Measurements from ENCODE around the gene AGMO.

AGMO gene

GRCh38 chr7:15452670-15453069, 109.1 kb downstream of the AGMO start:
- DNase-seq = no peak

DNA sequence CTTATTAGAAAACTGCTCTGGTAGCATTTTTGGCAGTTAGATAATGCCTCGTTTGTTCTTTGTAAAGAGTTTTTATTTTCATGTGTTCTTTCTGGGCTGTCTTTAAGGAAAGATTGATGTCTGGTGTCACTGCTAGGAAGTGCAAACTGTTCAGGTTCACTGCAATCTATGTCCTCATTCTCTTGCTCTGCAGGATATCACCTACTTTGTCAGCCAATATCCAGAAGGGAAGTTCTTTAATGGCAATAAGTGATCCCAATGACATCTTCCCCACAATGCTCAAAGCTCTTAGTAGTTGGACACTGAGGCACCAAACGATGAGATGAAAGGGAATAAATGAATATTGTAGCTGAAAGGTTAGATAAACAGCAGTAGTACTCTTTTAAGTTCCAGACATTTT, 115.1 kb downstream of the AGMO start:
- DNase-seq = no peak

- no peak for DNase-seq
Observed at GRCh38 chr7:15446280-15446679, 115.5 kb downstream of the AGMO start.

- no peak for DNase-seq
Observed at GRCh38 chr7:15441915-15442314, 119.9 kb downstream of the AGMO start.

DNA sequence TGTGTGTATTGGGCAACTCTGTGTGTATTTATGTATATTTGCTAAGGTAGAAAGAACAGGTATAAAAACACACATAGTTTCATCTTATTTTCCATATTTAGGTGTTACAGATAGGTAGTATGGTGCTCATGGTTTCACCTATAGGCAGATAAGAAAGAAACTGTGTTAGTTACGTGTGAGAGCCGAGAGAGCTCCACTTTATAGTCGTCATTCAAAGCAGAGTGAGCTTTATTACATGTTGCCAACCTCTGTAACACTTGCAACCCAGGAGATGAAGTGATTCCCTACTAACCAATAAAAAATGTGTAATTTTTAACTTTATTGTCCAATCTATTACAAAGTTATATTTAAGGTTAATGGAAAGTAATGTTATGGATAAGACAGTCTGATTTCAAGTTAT, 121.3 kb downstream of the AGMO start:
- DNase-seq = no peak

DNA sequence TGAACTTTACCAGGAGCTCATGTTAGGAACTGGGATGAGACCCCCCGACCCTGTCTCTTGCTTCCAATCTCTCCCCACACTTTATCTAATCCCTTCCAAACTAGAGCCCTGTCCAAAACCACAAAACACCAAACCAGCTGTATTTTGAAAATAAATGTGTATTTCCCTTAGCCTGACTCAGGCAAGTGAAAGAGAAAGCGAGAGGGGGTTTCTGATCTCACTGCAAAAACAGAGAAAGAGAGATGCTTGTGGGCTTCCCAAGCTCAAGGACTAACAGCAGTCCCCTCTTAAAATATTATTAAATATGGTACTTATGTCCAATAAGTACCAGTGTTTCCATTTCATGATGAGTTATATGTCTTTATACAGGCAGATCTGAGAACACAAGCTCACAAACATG, 122.0 kb downstream of the AGMO start:
- no peak for DNase-seq

GRCh38 chr7:15433151-15433550, 128.7 kb downstream of the AGMO start:
- DNase-seq = no peak

DNA sequence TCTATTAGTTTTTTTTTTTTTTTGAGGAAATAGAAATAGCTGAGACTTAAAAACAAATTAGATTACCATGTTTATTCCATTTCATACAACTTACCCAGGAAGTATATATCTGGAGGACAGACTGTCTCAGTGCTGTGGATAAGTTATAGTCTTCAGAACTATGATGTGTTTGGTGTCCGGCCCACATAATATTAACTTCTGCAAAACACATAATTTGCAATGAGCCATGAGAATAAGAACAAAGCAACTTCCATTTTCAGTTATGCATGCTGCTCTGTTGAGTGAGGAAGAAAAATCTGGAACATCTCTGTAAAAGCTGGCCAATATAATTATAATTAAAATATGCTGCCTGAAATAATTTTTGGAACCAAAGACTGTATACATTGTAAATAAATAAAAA, 130.9 kb downstream of the AGMO start:
- no peak for DNase-seq

GRCh38 chr7:15430191-15430590, 131.6 kb downstream of the AGMO start:
- DNase-seq = no peak

- DNase-seq = no peak
Observed at GRCh38 chr7:15424468-15424867, 137.3 kb downstream of the AGMO start.

DNA sequence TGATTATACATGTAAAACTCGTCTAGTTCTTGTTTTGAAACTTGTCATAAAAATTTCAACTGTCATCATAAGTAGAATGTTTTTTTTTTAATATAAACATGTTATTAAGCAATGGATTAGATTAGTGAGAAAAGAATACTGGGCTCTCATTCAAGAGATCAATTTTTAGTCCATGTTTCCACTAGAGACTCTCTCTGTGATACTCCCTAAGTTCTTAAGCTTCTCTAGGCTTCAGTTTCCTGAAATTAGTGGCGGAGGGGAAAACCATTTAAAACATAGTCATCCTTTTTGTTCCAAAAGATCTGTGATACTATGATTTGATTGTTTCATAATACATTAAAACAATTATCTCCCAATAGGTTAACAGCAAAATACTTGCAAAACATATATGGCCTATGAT, 142.2 kb downstream of the AGMO start:
- no peak for DNase-seq

GRCh38 chr7:15418264-15418663, 143.6 kb downstream of the AGMO start:
- no peak for DNase-seq

- DNase-seq = no peak
Observed at GRCh38 chr7:15417341-15417988, 144.3 kb downstream of the AGMO start.

DNA sequence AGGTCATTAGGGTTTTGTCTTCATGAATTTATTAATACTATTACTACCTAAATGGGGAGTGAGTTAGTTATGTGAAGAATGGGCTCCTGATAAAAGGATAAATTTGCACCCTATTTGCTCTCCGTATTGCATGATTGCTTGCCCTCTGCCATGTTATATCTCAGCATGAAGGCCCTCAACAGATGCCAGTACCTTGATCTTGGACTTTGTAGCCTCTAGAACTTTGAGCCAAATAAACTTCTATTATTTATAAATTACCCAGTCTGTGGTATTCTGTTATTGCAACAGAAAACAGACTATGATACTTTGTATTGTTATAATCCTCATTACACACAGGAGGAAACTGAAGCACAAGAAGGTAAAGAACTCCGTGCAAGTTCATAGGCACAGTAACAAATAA, 150.8 kb downstream of the AGMO start:
- DNase-seq = no peak

DNA sequence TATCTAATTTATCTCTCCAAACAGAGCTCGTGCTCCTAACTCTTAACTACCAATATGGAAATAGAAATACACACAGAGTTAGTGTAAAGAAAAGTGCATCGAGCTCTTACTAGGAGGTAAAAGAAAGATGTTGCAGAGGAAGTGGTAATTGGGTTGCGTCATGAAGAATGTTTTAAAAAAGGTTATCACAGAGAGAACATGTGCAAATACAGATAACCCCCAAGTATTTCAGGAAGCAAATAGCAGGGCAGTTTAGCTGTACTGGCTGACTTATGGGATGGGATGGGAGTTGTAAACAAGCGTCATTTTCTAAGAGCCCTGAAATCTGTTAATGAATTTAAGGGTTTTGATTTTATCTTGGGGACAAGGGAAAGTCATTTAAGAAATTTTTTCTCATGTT, 153.9 kb downstream of the AGMO start:
- no peak for DNase-seq

DNA sequence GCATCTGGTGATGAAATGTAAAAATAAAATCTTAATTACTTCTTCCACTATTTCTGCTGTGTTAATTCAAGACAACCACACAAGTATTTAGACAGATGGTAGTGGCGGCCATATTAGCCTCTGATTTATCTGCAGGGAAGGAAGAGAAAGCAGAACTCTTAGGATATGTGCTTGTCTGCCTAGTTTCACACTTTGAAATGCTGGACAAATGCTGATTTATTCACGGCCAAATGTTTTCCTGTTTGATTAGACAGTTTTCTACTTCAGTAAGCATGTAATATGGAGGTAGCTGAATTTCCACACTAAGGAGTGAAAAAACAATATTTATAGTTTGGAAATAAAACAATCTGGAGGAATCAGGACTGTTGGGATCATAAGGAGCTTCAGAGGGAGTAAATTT, 158.1 kb downstream of the AGMO start:
- no peak for DNase-seq

GRCh38 chr7:15403315-15403714, 158.5 kb downstream of the AGMO start:
- DNase-seq = no peak

- no peak for DNase-seq
Observed at GRCh38 chr7:15402436-15403136, 159.2 kb downstream of the AGMO start.

GRCh38 chr7:15400440-15400839, 161.4 kb downstream of the AGMO start:
- no peak for DNase-seq

GRCh38 chr7:15399441-15399840, 162.4 kb downstream of the AGMO start:
- DNase-seq = no peak

GRCh38 chr7:15397922-15398760, 163.7 kb downstream of the AGMO start:
- DNase-seq = no peak

DNA sequence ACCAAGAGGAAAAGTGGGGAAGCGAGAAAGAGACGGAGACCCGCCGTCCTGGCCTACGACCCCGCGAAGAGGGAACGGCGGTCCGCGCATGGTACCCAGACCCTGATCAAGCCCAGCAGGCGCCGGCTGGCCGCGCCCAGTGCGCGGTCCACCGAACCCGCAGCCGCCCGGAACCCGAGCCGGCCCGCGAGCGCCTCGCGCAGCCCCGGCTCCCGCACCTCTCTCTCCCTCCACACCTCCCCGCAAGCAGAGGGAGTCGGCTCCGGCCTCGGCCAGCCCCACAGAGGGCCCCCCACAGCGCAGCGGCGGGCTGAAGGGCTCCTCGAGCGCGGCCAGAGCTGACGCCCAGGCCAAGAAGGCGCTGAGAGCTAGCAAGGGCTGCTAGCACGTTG, 164.7 kb downstream of the AGMO start:
- no peak for DNase-seq

- DNase-seq = no peak
Observed at GRCh38 chr7:15396210-15397158, 165.3 kb downstream of the AGMO start.

Measured in activated CD4-positive, alpha-beta T cell treated with anti-CD3 and anti-CD28 coated beads for 1 hour (primary cell).